Hepatocyte (in vitro differentiated cells): Measurements from ENCODE around the gene TMEM134. TPM values are rescaled to one million over a fixed set of nuclear protein-coding genes. Genes with fewer than 3 reads are reported as not detected.

Experiments used
- DNase-seq: peaks from one replicate; pipeline ENCODE4 v3.0.0-alpha.2; 2016; ENCODE audit warnings: low spot score
- H2AFZ ChIP-seq: fragments of 200-600 bp; sonication (generic); 2 replicates; pipeline ENCODE4 v1.6.0; 2016; ENCODE audit warnings: antibody characterized with exemption, mild to moderate bottlenecking
- H3K27ac ChIP-seq: fragments of 200-600 bp; sonication (generic); 2 replicates; pipeline ENCODE4 v1.5.1; 2016; ENCODE audit warnings: mild to moderate bottlenecking
- H3K27me3 ChIP-seq: fragments of 200-600 bp; sonication (generic); 2 replicates; pipeline ENCODE4 v1.6.1; 2016
- H3K36me3 ChIP-seq: fragments of 200-600 bp; sonication (generic); replicated peaks from 2 replicates; pipeline ENCODE4 v1.5.1; 2016; ENCODE audit warnings: low read depth; ENCODE audit not compliant: insufficient read depth
- H3K4me1 ChIP-seq: fragments of 200-600 bp; sonication (generic); 2 replicates; pipeline ENCODE4 v1.5.1; 2016; ENCODE audit warnings: mild to moderate bottlenecking, moderate library complexity; ENCODE audit not compliant: insufficient read depth
- H3K4me2 ChIP-seq: fragments of 200-600 bp; sonication (generic); 2 replicates; pipeline ENCODE4 v1.6.0; 2016
- H3K4me3 ChIP-seq: fragments of 200-600 bp; sonication (generic); 2 replicates; pipeline ENCODE4 v1.5.1; 2016; ENCODE audit warnings: mild to moderate bottlenecking
- H3K79me2 ChIP-seq: fragments of 200-600 bp; sonication (generic); 2 replicates; pipeline ENCODE4 v1.6.0; 2017; ENCODE audit warnings: mild to moderate bottlenecking
- H3K9me2 ChIP-seq: fragments of 200-600 bp; sonication (generic); replicated peaks from 2 replicates; pipeline ENCODE4 v1.6.0; 2017; ENCODE audit warnings: mild to moderate bottlenecking; ENCODE audit not compliant: insufficient read depth
- H3K9me3 ChIP-seq: fragments of 200-600 bp; sonication (generic); 2 replicates; pipeline ENCODE4 v1.5.1; 2016; ENCODE audit warnings: low read depth, mild to moderate bottlenecking
- H4K20me1 ChIP-seq: fragments of 200-600 bp; sonication (generic); 2 replicates; pipeline ENCODE4 v1.6.0; 2016; ENCODE audit warnings: mild to moderate bottlenecking; ENCODE audit not compliant: insufficient read depth, poor library complexity, severe bottlenecking
- CTCF ChIP-seq: fragments of 200-600 bp; sonication (generic); IDR thresholded peaks from 2 replicates; pipeline ENCODE4 v1.5.1; 2016; ENCODE audit warnings: antibody characterized with exemption, mild to moderate bottlenecking; ENCODE audit not compliant: poor library complexity
- EZH2 ChIP-seq: fragments of 200-600 bp; sonication (generic); IDR thresholded peaks from 2 replicates; pipeline ENCODE4 v1.6.1; 2016; ENCODE audit warnings: antibody characterized with exemption, mild to moderate bottlenecking, borderline replicate concordance
- EZH2phosphoT487 ChIP-seq: fragments of 200-600 bp; sonication (generic); IDR thresholded peaks from one replicate; pipeline ENCODE4 v1.6.1; 2018; ENCODE audit warnings: antibody characterized with exemption, mild to moderate bottlenecking, low read depth, moderate library complexity; ENCODE audit not compliant: unreplicated experiment, severe bottlenecking
- WGBS: methylation state at CpG from one replicate; pipeline ENCODE4 v1.1.6; 2016; ENCODE audit warnings: low lambda C conversion rate; ENCODE audit errors: missing lambda C conversion rate; 5-methylcytosine and 5-hydroxymethylcytosine counted together
- polyA plus RNA-seq: library from polyadenylated mRNA; unstranded; fragments of >200 nt; fragmentation: Nextera tagmentation; extraction: Ambion mirVana; gene quantifications from 2 replicates; pipeline ENCODE4 v1.2.1, GENCODE V29; 2016
- total RNA-seq: library from RNA; depleted of rRNA; stranded (reverse); fragments of >200 nt; gene quantifications from 2 replicates; pipeline ENCODE4 v1.2.3, GENCODE V29; 2014

Gene TMEM134
- total and polyA plus RNA-seq, 2 experiments from 2014 or later, result 43.2 to 93.7 TPM

GRCh38 chr11:67433536-67434394 is 35.3 kb downstream of the TMEM134 start:
- Histone ChIP-seq H3K79me2 (peaks cover 20% of the 10 kb centered on the region), H2AFZ (no peak overlapping the region), H3K27ac (no peak overlapping the region), H3K9me2 (no peaks in the 10 kb centered on the region), H3K4me1 (peaks cover 7% of the 10 kb centered on the region), H3K27me3 (no peaks in the 10 kb centered on the region), H3K4me2 (no peak overlapping the region), H3K9me3 (no peaks in the 10 kb centered on the region), H3K4me3 (no peak overlapping the region), H4K20me1 (no peaks in the 10 kb centered on the region), H3K36me3 (no peaks in the 10 kb centered on the region)
- no peak for DNase-seq
- TF ChIP-seq CTCF, result no peak
- TF ChIP-seq EZH2, result no peak
- TF ChIP-seq EZH2phosphoT487, result no peak
- 92% methylated on average over 22 of the region's 22 CpGs for WGBS

GRCh38 chr11:67432655-67433349 is 36.2 kb downstream of the TMEM134 start:
- Histone ChIP-seq H3K9me3 (no peaks in the 10 kb centered on the region), H3K9me2 (no peaks in the 10 kb centered on the region), H3K4me3 (no peak overlapping the region), H3K36me3 (no peaks in the 10 kb centered on the region), H3K27me3 (no peaks in the 10 kb centered on the region), H3K4me2 (no peak overlapping the region), H3K4me1 (peaks cover 7% of the 10 kb centered on the region), H3K79me2 (peaks cover 24% of the 10 kb centered on the region), H2AFZ (no peak overlapping the region), H4K20me1 (no peaks in the 10 kb centered on the region), H3K27ac (no peak overlapping the region)
- TF ChIP-seq EZH2phosphoT487 (no peak), CTCF (no peak), EZH2 (no peak)
- 97% methylated on average over 22 of the region's 22 CpGs for WGBS
- DNase-seq, result no peak

DNA sequence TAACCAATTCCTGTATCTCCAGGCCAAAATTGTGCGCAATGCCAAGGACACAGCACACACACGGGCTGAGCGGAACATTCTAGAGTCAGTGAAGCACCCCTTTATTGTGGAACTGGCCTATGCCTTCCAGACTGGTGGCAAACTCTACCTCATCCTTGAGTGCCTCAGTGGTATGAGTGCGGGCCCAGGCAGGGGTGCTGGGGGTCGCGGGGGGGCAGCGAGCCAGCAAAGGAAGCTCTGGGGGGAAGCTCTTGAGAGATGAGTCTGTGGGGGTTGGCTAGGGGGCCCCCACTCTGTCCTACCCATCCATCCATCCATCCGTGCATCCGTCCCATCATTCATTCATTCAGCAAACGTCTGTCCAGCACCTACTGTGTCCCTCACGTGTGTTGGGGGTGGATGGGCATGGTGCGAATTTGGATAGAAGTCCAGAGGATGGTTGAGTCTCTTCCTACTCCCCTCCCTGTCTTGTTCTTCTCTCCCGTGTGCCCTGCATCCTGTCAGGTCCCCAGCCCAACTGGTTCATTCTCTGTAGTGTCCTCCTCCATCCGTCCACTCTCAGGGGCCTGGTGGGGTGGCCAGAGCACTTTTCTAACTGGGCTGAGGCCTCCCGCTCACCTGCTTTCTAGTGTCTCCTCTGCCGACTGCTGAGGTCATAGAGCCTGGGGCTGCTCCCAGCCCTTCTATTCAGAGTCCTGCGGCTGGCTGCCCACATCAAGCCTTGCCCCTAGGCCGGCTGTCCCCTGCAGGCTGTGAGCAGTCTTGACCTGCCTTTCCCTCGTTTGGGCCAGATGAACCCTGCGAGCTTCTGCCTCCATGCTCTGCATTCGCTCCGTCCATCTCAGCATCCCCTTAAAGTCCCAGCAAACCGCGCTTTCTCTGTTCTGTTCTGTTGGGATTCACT is 37.5 kb downstream of the TMEM134 start:
- no peaks in the 10 kb centered on the region for H3K9me3 ChIP-seq
- H3K4me3 ChIP-seq, result no peak overlapping the region
- H2AFZ ChIP-seq, result no peak overlapping the region
- no peak overlapping the region for H3K27ac ChIP-seq
- no peaks in the 10 kb centered on the region for H3K27me3 ChIP-seq
- no peaks in the 10 kb centered on the region for H3K36me3 ChIP-seq
- no peak overlapping the region for H3K4me2 ChIP-seq
- TF ChIP-seq EZH2, result no peak
- no peak for TF ChIP-seq CTCF
- no peak for TF ChIP-seq EZH2phosphoT487
- no peak for DNase-seq
- H3K9me2 ChIP-seq, result no peaks in the 10 kb centered on the region
- H3K4me1 ChIP-seq, result peaks cover 10% of the 10 kb centered on the region
- peaks cover 24% of the 10 kb centered on the region for H3K79me2 ChIP-seq
- 97% methylated on average over 24 of the region's 24 CpGs for WGBS
- H4K20me1 ChIP-seq, result no peaks in the 10 kb centered on the region
